Uterus (tissue), 2 donors: ENCODE measurements around the gene SOX5.

Experiments used
- CTCF ChIP-seq, 4 experiments: fragments of 200-600 bp in 2 of 4; fragments of 450-650 bp in 2 of 4; sonication (generic) in 2 of 4; IDR thresholded peaks; one replicate each; pipeline ENCODE4 v1.5.1; 2016 to 2019; ENCODE audit warnings: antibody characterized with exemption in 4 of 4, mild to moderate bottlenecking in 2 of 4, moderate library complexity in 1 of 4
- POLR2A ChIP-seq, 2 donors: fragments of 450-650 bp; IDR thresholded peaks; one replicate each; pipeline ENCODE4 v1.6.1; 2016; ENCODE audit warnings: antibody characterized with exemption in 2 of 2, mild to moderate bottlenecking in 1 of 2, moderate library complexity in 1 of 2

- TF ChIP-seq CTCF (IDR thresholded peaks at IDR 0.05): no peak
- no peak for TF ChIP-seq POLR2A (IDR thresholded peaks at IDR 0.05)
Observed at GRCh38 chr12:23954332-23954731, 4.9 kb upstream of the SOX5 start.
